T47D (cell line): ENCODE results near the gene SRSF1.

Experiments used
- DNase-seq, 2 experiments: peaks; one replicate each; pipeline versions ENCODE4 v3.0.0 to v3.0.0-alpha.2; 2011 to 2012; ENCODE audit warnings: low read depth in 1 of 2, low spot score in 1 of 2
- JUND ChIP-seq: IDR thresholded peaks from 2 replicates; pipeline ENCODE4 v1.6.1; 2012; ENCODE audit warnings: low read depth
- in situ Hi-C: cut with HindIII; loops from 2 replicates; pipeline ENCODE4 v1.10.0; 2016; ENCODE audit warnings: low sequenced_read_pairs, low pct_unique_long_range_greater_than_20kb

SRSF1 gene

DNA sequence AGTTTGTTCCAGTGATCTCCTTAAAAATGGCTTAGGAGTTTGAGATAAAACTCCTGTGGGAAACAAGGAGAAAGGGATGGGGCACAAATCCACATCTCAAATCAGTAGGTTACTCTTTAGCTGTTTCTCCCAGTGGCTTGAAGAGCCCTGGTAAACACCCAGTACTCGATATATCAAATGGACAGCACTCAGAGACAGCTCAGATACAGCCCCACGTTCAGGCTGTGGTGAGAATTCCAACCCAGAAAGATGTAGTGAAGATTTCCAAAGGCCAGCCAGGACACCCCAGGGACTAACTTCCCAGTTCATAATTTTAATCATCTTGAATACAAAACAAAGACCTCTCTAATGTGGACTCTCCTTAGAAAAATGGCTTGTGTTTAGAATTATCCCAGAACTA is 12.6 kb downstream of the SRSF1 start:
- in situ Hi-C loops = no loop called here
- TF ChIP-seq JUND = no peak
- peak in 1 of 2 experiments; percentile 46 for DNase-seq

GRCh38 chr17:57993471-57994365 is 13.3 kb downstream of the SRSF1 start:
- in situ Hi-C loops = no loop called here
- DNase-seq = peak in 1 of 2 experiments; percentile 60
- TF ChIP-seq JUND = no peak

- in situ Hi-C loops = no loop called here
Observed at GRCh38 chr17:57991537-57991936, 15.5 kb downstream of the SRSF1 start.

GRCh38 chr17:57990037-57990436 is 17.0 kb downstream of the SRSF1 start:
- DNase-seq = no peak
- in situ Hi-C loops = no loop called here
- TF ChIP-seq JUND = no peak

More at GRCh38 chr17:57991537-57991936, 15.5 kb downstream of the SRSF1 start:
- TF ChIP-seq JUND = no peak
- no peak for DNase-seq

DNA sequence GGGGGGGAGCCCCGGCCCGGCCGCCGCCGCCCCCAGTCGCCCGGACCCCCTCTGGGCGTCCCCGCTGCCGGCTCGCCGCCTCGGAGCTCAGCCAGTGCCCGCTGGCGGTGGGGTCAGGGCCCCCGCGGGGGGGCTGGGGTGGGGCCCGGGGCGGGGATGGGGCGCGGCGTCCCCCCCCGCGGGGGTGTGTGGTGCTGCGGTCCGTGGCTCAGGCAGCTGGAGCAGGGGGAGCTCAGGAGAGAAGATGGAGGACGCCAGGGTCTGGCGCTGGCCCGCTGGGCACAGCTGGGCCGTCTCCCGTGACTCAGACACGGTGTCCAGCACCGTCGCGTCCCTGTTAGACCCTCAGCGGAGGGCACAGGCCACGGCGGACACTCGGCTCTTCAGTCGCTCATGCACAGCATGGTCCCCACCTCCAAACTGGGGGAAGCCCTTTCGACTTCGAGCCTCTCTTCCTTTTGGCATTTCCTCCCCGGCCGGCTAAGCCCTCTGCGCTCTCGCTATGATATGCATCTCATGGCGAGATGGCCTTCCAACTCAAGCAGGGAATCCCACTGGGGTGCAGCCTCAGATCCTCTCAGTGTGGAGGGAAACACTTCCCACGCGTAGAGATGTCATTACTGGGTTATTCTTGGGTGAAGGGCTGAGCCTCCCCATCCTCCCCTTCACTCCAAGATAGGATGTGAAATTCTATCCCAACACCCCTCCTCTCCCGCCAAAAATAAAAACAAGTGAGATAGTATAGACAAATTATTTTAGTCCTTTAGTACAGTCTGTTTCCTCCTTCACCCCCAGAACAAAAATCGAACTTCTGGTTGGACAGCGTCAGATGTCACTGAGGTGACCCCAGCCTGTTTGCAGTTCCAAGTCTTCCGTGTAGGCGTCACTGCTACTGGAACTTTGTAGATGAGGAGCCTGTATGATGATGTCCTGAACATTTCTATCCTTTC is 18.5 kb downstream of the SRSF1 start:
- in situ Hi-C loops = no loop called here
- DNase-seq = peak; percentile 82 to 83
- TF ChIP-seq JUND = no peak

DNA sequence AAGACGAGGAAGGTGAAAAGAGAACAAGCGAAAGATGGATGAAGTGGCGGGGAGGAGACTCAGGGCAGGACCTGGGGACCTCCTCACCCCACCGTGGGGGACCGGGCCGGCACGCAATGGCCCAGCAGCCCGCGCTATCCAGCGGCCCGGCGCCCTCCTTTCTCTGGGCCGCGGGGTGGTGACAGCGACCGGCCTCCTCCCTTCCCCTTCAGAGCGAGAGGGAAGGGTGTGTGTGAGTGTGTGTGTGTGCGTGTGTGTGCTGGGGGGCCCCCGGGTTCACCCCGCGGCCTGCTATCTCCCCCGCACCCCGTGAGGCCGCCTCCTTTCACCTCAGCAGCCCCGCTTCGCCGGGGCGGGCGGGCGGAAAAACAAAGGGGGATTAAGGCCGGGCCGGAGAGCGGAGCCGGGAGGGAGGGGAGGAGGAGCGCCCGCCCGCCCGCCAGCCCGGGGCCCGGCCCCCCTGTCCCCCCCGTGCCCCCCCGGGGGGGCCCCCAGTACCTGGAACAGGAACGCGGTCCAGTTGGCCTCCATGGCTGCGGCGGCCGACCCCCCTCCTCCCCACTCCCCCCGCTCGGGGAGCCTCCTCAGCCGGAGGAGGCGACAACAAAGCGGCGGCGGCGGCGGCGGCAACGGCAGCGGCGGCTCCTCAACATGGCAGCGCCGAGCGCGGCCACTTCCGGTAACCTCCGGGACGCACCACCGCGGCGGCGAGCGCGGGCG is 19.3 kb downstream of the SRSF1 start, which contains the start of gene VEZF1:
TSS of gene VEZF1 (minus strand) at position 674 of the 720 bp plus-strand sequence. CDS start at position 531, 143 bp downstream.
- no peak for TF ChIP-seq JUND
- peak; percentile 81 to 85 for DNase-seq
- in situ Hi-C loops = no loop called here

GRCh38 chr17:57986841-57987580 is 20.0 kb downstream of the SRSF1 start:
- peak; percentile 58 to 71 for DNase-seq
- in situ Hi-C loops = no loop called here
- no peak for TF ChIP-seq JUND

DNA sequence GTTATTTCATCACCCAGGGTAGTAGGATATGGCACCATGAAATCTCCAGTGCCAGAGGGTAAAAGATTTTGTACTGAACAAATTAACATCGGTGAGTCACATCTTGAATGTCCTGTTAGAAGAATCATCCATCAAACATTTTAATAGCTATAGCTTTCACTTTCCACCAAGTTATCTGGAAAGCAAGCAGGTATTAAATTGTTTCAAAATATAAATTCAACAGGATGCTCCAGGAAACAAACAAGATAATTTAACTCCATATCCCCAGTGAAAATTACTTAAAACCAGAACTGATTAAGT is 21.4 kb downstream of the SRSF1 start:
- DNase-seq = peak in 1 of 2 experiments; percentile 70
- in situ Hi-C loops = no loop called here
- peak; percentile 82 for TF ChIP-seq JUND

GRCh38 chr17:57984936-57985674 is 21.9 kb downstream of the SRSF1 start:
- DNase-seq = no peak
- TF ChIP-seq JUND = no peak
- in situ Hi-C loops = no loop called here

DNA sequence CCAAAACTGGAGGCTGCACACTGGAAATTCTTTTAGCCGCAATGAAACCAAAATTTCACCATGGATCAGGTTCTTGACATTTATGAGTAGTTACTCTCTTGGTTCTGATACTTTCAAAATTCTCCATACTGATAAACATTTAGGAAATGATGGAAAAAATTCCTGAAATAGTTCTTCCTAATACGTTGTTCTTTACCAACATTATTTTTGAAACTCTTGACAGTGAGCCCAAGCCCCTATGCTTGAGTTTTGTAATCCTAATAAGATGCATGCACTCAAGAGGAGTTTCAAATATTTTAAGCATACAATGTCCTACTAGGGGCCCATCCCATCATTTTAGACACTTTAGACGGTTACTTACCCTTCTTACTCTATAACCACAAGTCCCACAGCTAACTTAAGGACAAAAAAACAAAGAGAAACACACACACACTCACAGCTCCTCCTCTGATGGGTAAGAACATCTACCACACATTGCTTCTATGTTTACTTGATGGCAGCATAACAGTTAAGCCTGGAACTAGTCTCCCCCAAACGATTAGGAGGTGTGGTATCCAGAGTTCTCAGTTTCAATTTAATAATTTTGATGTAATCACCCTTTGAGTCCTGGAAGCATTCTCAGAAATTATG is 22.7 kb downstream of the SRSF1 start:
- TF ChIP-seq JUND = no peak
- no peak for DNase-seq
- in situ Hi-C loops = no loop called here

DNA sequence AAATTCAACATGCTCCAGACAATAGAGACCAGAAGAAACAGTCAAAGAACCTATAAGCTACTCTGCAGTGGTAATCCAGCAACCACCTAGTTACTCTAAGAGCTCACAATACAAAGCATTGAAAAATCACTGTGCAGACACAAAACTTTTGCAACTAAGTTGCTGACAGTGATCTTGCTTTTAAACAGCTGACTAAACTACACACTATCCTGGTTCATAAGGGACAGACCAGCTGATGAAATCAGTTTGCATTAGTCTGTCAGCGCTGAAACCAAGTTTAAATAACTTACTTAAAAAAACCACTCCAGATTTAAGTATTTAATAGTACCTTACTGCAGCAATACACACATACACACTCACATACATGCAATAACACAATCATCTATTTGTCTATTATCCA is 23.6 kb downstream of the SRSF1 start:
- in situ Hi-C loops = no loop called here
- DNase-seq = no peak
- no peak for TF ChIP-seq JUND
